ENCODE results near the gene ARMCX5.
A peak's percentile ranks its signal among the peaks of the same experiment; 100 is the strongest.

Gene ARMCX5

GRCh38 chrX:102627640-102628039, 28.3 kb downstream of the ARMCX5 start:
- no peak for DNase-seq
- Histone ChIP-seq H3K9me3 (no peaks in the 10 kb centered on the region), H3K27me3 (no peaks in the 10 kb centered on the region), H3K4me1 (no peaks in the 10 kb centered on the region), H3K27ac (no peak overlapping the region), H3K4me3 (no peak overlapping the region), H3K36me3 (no peaks in the 10 kb centered on the region)
- intact Hi-C loops (cut with DNase I; ENCODE audit: low total_unique reads), result no loop called here
- TF ChIP-seq CTCF (IDR thresholded peaks at IDR 0.05), result no peak

DNA sequence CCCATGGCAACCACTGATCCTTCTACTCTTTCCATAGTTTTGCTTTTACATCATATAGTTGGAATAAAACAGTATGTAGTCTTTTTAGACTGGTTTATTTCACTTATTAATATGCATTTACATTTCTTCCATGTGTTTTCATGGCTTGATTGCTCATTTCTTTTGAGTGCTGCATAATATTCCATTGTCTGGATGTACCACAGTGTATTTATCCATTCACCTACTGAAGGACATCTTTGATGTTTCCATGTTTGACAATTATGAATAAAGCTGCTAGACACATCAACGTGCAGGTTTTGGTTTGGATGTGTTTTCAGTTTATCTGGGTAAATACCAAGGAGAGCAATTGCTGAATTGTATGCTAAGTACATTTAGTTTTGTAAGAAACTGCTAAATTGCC, 38.2 kb downstream of the ARMCX5 start:
- H3K9me3 ChIP-seq, result no peaks in the 10 kb centered on the region

GRCh38 chrX:102650903-102651241, 51.6 kb downstream of the ARMCX5 start:
- peak overlapping the region; percentile 80 to 82 for H3K27ac ChIP-seq
- H3K27me3 ChIP-seq, result no peaks in the 10 kb centered on the region
- peaks cover 0 to 7% (median 0%) of the 10 kb centered on the region in 3 donors for H3K9me3 ChIP-seq
- intact Hi-C loops (cut with DNase I; ENCODE audit: low total_unique reads), result loop anchor here (5.0 kb wide), 1 partner anchor 1041 kb away; no protein-coding TSS in a partner anchor
- no peak for DNase-seq
- no peaks in the 10 kb centered on the region for H3K36me3 ChIP-seq
- H3K4me1 ChIP-seq, result peaks cover 0 to 12% (median 5%) of the 10 kb centered on the region in 4 donors
- TF ChIP-seq CTCF (IDR thresholded peaks at IDR 0.05), result no peak
- H3K4me3 ChIP-seq, result peak overlapping the region; percentile 66 to 69

More for the DNA sequence above, 38.2 kb downstream of the ARMCX5 start:
- Histone ChIP-seq H3K36me3 (peaks cover 0 to 4% (median 0%) of the 10 kb centered on the region in 3 donors), H3K27me3 (no peaks in the 10 kb centered on the region), H3K4me1 (no peaks in the 10 kb centered on the region), H3K4me3 (no peak overlapping the region), H3K27ac (no peak overlapping the region)
- no peak for TF ChIP-seq CTCF (IDR thresholded peaks at IDR 0.05)
- DNase-seq, result no peak
- intact Hi-C loops (cut with DNase I; ENCODE audit: low total_unique reads), result no loop called here

DNA sequence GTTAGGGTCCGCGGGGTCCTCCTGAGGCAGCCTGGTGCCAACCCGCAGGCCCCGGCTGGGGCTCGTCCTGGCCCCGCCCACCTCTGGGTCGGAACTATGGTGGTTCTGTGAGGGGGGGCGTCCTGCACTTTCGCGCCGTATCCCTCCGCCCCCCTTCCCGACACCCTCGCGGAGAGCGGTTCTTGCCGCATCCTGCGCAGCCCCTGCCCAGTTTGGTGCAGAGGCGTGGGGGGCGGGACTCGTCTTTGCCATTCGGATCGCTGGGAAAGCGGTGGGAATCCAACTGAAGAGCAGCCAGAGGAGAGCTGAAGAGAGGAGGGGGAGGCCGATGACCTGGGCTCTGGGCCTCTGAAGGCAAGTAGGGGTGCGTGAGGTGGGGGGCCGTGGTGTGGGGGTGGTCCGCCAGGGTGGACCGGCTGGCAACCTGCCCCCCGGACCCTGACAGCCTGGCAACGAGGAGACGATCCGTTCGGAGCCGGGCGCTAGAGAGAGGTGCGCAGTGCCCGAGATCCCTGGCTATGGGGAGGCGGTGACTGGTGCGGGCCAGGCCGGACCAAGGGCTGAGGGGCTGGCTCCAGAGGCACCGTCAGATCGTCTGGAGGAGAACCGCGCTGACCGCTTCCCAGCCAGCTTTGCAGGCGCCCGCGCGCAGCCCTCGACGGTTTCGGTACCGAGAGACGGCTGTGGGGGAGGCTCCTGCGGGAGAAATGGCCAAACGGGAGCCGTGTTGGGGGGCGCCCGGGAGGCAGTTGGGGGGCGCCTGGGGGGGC, 52.1 kb downstream of the ARMCX5 start, which contains the start of gene GPRASP1:
TSS of gene GPRASP1 (plus strand) at position 242 of the 770 bp plus-strand sequence. CDS start 2,431 bp downstream, outside the sequence.
- intact Hi-C loops (cut with DNase I; ENCODE audit: low total_unique reads), result loop anchor here (5.0 kb wide), 1 partner anchor 1041 kb away; no protein-coding TSS in a partner anchor
- peaks cover 0 to 2% (median 0%) of the 10 kb centered on the region in 3 donors for H3K9me3 ChIP-seq
- DNase-seq, result peak; percentile 48 to 83
- peak within 1 kb of the TSS; percentile 66 to 69 for H3K4me3 ChIP-seq
- peak within 1 kb of the TSS; percentile 80 to 82 for H3K27ac ChIP-seq
- no peaks in the 10 kb centered on the region for H3K27me3 ChIP-seq
- H3K4me1 ChIP-seq, result peaks cover 0 to 12% (median 5%) of the 10 kb centered on the region in 4 donors
- H3K36me3 ChIP-seq, result no peaks in the 10 kb centered on the region
- no peak for TF ChIP-seq CTCF (IDR thresholded peaks at IDR 0.05)

- Histone ChIP-seq H3K4me1 (peaks cover 0 to 12% (median 5%) of the 10 kb centered on the region in 4 donors), H3K4me3 (peak overlapping the region; percentile 66 to 69), H3K27ac (peak overlapping the region; percentile 80 to 82), H3K27me3 (no peaks in the 10 kb centered on the region), H3K36me3 (no peaks in the 10 kb centered on the region), H3K9me3 (no peaks in the 10 kb centered on the region)
- intact Hi-C loops (cut with DNase I; ENCODE audit: low total_unique reads), result loop anchor here (5.0 kb wide), 1 partner anchor 1040 kb away; no protein-coding TSS in a partner anchor
- peak; percentile 48 to 53 for TF ChIP-seq CTCF (IDR thresholded peaks at IDR 0.05)
- peak; percentile 42 to 69 for DNase-seq
Observed at GRCh38 chrX:102652031-102652688, 52.8 kb downstream of the ARMCX5 start.

All from tibial artery (tissue), 4 donors.